GM12878 (cell line): ENCODE measurements around the gene CA14.

Experiments used
- BRCA1 ChIP-seq: IDR thresholded peaks from 2 replicates; pipeline ENCODE4 v1.6.1; 2011; ENCODE audit warnings: low read depth, low read length, improper control_type of control experiment
- CTCF ChIP-seq, 3 experiments: IDR thresholded peaks in 2 of 3; conservative IDR thresholded peaks in 1 of 3; 2 replicates each; pipeline ENCODE4 v1.5.1; 2011; ENCODE audit warnings: low read depth in 3 of 3, low read length in 3 of 3, mild to moderate bottlenecking in 3 of 3, control low read depth in 2 of 3, moderate library complexity in 2 of 3, inconsistent platforms in 1 of 3, mixed read lengths in 1 of 3; ENCODE audit not compliant: control insufficient read depth in 2 of 3, insufficient read depth in 1 of 3; ENCODE audit errors: extremely low read depth in 1 of 3
- E2F4 ChIP-seq: IDR thresholded peaks from 2 replicates; pipeline ENCODE4 v1.6.1; 2012; ENCODE audit warnings: low read depth, low read length, improper control_type of control experiment
- EZH2 ChIP-seq: IDR thresholded peaks from 2 replicates; pipeline ENCODE4 v1.6.1; 2012; ENCODE audit warnings: low read depth, mild to moderate bottlenecking, control low read depth, inconsistent platforms, low read length, borderline replicate concordance; ENCODE audit not compliant: control insufficient read depth
- MXI1 ChIP-seq: fragments of 150-350 bp; IDR thresholded peaks from 2 replicates; pipeline ENCODE4 v1.6.1; 2011; ENCODE audit warnings: low read depth, mild to moderate bottlenecking, inconsistent platforms, low read length, improper control_type of control experiment
- MYB ChIP-seq: fragments of 150-350 bp; IDR thresholded peaks from 2 replicates; pipeline ENCODE4 v1.6.1; 2014; ENCODE audit warnings: mild to moderate bottlenecking, low read depth, low read length, borderline replicate concordance
- PBX3 ChIP-seq: IDR thresholded peaks from 2 replicates; pipeline ENCODE4 v1.6.1; 2011; ENCODE audit warnings: mild to moderate bottlenecking, low read depth, low read length, moderate library complexity; ENCODE audit not compliant: insufficient replicate concordance
- TAF1 ChIP-seq: IDR thresholded peaks from 2 replicates; pipeline ENCODE4 v1.6.1; 2011; ENCODE audit warnings: mild to moderate bottlenecking, low read depth, low read length, borderline replicate concordance
- ZBED1 ChIP-seq: IDR thresholded peaks from 2 replicates; pipeline ENCODE4 v1.6.1; 2016; ENCODE audit warnings: borderline replicate concordance
- ZNF207 ChIP-seq: fragments of 450-650 bp; IDR thresholded peaks from 2 replicates; pipeline ENCODE4 v1.6.1; 2014; ENCODE audit warnings: antibody characterized with exemption, mild to moderate bottlenecking, borderline replicate concordance

- no peak for TF ChIP-seq CTCF (IDR thresholded peaks at IDR 0.05 in 2 of 3, conservative IDR thresholded peaks at IDR 0.05 in 1 of 3; ENCODE audit: control insufficient read depth in 2 of 3, extremely low read depth in 1 of 3, insufficient read depth in 1 of 3, low read depth in 3 of 3, low read length in 3 of 3)
- TF ChIP-seq BRCA1, result no peak
- no peak for TF ChIP-seq MXI1
- no peak for TF ChIP-seq ZNF207
- TF ChIP-seq PBX3, result no peak
- TF ChIP-seq MYB, result no peak
- TF ChIP-seq EZH2, result no peak
- TF ChIP-seq TAF1, result no peak
- no peak for TF ChIP-seq ZBED1
- TF ChIP-seq E2F4, result no peak
These were observed 14.6 kb upstream of the CA14 start for GRCh38 chr1:150243003-150243402.
